Left forelimb (tissue), 1 donor: ENCODE data around the gene SIN3B.
"Not testable (repeated sequence)": the region's sequence is repeated elsewhere in the genome, so short reads cannot be mapped to it uniquely, and the experiment has no call there.

Experiments used
- DNase-seq: peaks from one replicate; pipeline ENCODE4 v3.0.0-alpha.2; 2018; ENCODE audit warnings: low spot score

The SIN3B gene

GRCh38 chr19:16829010-16829821 lies at the start of gene SIN3B:
Gene SIN3B (plus strand): TSS chr19:16829398. CDS start chr19:16829421, 23 bp downstream.
- peak; percentile 93 for DNase-seq

GRCh38 chr19:16779539-16780163 lies 49.5 kb upstream of the SIN3B start:
- DNase-seq = no peak

- no peak for DNase-seq
Observed at GRCh38 chr19:16782719-16783118, 46.5 kb upstream of the SIN3B start.

- DNase-seq = no peak
Observed at GRCh38 chr19:16788479-16788878, 40.7 kb upstream of the SIN3B start.

- DNase-seq = no peak
Observed at GRCh38 chr19:16789238-16789637, 40.0 kb upstream of the SIN3B start.

- DNase-seq = no peak
Observed at GRCh38 chr19:16790051-16790450, 39.1 kb upstream of the SIN3B start.

GRCh38 chr19:16791942-16792341 lies 37.3 kb upstream of the SIN3B start:
- DNase-seq = no peak

- DNase-seq = no peak
Observed at GRCh38 chr19:16794456-16795441, 34.4 kb upstream of the SIN3B start.

GRCh38 chr19:16795731-16796130 lies 33.5 kb upstream of the SIN3B start:
- DNase-seq = no peak

- no peak for DNase-seq
Observed at GRCh38 chr19:16797876-16798275, 31.3 kb upstream of the SIN3B start.

GRCh38 chr19:16798326-16798725 lies 30.9 kb upstream of the SIN3B start:
- not testable (repeated sequence) for DNase-seq

- DNase-seq = no peak
Observed at GRCh38 chr19:16799740-16800139, 29.5 kb upstream of the SIN3B start.

GRCh38 chr19:16801600-16802013 lies 27.6 kb upstream of the SIN3B start:
- no peak for DNase-seq

- DNase-seq = no peak
Observed at GRCh38 chr19:16804176-16804575, 25.0 kb upstream of the SIN3B start.

- DNase-seq = no peak
Observed at GRCh38 chr19:16807549-16808284, 21.5 kb upstream of the SIN3B start.

GRCh38 chr19:16814526-16815100 lies 14.6 kb upstream of the SIN3B start:
- DNase-seq = no peak

GRCh38 chr19:16820056-16820455 lies 9.1 kb upstream of the SIN3B start:
- no peak for DNase-seq

- DNase-seq = no peak
Observed at GRCh38 chr19:16821081-16821480, 8.1 kb upstream of the SIN3B start.

- DNase-seq = no peak
Observed at GRCh38 chr19:16822648-16823047, 6.5 kb upstream of the SIN3B start.

GRCh38 chr19:16824658-16825311 lies 4.4 kb upstream of the SIN3B start:
- no peak for DNase-seq
